Measurements from ENCODE around the gene CTNNA2.
"Not testable (repeated sequence)": the region's sequence is repeated elsewhere in the genome, so short reads cannot be mapped to it uniquely, and the experiment has no call there.

CTNNA2 gene

DNA sequence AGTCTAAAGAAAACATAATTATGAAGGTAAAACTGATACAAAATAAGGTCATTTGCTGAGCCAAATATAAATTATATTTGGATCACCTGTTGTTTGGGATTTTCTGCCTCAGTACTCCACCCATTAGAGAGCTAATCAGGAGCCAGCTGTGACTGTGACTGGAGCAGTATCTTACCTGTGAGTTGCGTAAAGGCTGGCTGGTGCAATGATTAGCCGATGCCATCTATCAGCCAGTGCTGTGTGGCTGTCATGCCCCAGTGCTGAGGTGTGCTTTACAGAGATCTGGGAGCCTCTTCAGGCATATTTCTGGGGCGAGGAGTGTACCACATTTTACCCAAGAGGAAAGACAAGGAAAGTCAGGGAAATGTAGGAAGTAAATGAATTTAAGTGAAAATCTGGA lies 599.9 kb downstream of the CTNNA2 start:
- DNase-seq = no peak

DNA sequence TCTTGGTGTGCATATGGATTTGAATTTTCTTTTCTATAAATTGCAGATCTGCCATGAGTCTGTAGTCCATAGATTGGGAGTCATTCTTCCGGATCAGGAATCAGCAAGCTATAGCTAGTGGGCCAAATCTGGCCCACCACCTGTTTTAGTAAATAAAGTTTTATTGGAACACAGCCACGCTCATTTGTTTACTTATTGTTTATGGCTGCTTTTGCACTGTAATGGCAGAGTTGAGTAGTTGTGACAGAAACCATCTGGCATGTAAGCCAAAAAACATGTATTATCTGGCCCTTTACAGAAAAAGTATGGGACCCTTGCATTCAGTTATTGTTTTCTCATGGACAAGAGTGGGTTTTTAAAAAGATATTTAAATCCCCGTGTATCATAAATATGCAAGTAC lies 600.5 kb downstream of the CTNNA2 start:
- no peak for DNase-seq

DNA sequence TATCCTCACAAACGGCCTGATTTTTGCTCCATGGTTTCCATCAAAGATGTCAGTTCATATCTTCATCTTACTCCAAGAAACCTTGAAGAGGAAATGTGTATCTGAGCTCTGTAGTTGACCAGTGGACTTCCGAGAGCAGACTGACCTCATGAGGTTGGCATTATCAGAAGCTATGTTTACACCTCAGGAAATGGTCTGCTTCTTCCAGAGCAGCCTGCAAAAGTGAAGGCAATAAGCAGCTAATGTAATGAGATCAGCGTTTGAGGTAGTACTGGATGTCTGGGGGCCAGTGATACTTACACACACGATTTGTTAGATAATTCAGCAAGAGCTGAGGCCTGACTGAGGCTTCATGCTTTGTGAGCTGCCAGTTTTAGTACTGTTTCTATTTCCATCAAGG lies 602.0 kb downstream of the CTNNA2 start:
- DNase-seq = no peak

DNA sequence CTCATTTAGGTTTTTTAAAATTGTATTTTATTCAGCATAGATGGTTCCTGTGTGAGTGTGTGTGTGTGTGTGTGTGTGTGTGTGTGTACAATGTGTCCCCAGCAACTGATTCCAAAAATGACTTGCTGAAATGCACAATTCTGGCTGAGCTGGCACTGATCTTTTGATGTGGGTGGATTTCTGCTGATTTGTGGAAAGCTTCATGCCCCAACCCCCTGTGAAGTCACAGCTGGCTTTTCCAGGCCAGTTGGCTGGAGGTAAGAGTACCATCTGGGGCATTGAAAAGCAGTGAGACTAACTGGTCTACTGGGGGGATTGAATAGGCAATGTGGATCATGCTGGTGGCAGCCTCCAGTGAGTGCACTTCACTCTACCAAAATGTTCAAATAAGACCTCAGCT lies 604.5 kb downstream of the CTNNA2 start:
- no peak for DNase-seq

DNA sequence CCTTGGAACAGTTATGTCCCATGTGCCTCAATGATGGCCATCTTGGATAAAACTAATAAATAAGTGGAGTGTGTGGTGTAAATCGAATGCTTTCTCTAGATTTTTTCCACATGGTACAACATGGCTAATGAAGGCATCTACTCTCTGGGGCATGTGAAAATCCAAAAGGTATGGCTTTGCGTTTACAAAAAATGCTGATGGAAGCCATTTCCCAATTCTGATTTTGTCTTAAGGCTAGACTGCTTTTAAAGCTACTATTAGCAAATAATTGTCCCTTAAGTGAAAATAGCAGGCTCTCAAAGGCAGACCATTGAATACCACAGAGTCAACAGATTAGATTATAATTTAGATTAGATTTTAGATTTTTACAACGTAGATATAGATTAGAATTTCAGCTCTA lies 608.0 kb downstream of the CTNNA2 start:
- DNase-seq = no peak

DNA sequence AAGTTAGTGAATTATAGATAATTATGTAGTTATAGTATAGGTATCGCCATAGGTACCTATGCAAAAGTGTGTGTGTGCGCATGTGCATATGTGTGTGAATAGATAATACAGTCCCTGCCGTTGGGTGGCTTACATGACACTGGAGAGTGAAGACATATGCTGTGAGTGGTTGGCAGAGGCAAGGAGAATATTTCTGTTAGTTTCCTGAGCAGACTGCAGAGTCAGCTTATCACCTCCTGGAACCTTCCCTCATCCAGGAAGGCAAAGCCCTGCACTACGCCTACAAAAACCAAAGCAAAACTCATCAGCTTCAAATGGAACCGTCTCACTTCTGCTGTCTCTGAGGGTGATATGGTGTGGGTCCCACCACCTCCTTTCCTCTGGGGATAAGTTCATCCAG lies 609.8 kb downstream of the CTNNA2 start:
- no peak for DNase-seq

DNA sequence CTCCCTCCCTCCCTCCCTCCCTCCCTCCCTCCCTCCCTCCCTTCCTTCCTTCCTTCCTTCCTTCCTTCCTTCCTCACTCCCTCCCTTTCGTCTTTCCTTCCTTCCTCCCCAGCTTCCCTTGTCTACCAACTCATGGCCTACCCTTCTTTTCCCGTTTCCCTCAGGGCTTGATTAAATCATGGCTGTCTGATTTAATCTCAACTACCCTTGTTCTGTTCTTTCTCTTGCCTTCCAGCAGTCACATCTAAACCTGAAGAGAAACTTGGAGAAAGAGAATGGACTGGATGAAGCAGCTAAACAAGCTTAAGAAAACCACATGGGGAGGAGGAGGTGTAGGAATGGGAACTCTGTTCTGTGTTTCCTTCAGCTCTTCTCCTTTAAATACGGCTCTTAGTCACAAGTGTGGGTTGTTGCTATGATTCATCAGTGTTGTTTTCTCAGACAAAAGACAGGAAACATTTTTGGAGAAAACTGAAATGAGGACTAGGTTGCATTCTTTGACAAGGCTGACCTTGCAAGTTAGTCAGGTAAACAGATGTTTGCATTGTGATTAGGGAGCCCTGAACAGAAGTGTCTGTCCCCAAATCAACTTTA lies 613.8 kb downstream of the CTNNA2 start:
- DNase-seq = no peak

DNA sequence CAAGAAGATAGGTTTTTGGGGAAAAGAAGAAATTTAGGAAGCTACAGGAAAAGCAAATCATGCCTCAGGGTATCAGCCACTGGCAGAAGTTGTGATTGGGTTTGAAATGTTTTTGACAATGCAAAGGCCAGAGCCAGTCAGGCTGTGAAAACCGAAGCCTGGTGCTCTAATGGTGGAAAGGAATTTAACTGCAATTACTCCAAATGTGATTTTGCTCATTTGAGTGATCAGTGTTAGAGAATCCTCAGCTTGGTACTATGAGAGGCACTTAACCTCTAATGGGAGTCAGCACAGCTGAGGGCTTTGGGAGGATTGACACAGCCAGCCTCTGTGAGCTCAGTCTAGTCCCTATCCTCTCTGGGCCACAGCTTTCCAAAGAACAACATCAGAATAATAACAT lies 615.2 kb downstream of the CTNNA2 start:
- DNase-seq = no peak

DNA sequence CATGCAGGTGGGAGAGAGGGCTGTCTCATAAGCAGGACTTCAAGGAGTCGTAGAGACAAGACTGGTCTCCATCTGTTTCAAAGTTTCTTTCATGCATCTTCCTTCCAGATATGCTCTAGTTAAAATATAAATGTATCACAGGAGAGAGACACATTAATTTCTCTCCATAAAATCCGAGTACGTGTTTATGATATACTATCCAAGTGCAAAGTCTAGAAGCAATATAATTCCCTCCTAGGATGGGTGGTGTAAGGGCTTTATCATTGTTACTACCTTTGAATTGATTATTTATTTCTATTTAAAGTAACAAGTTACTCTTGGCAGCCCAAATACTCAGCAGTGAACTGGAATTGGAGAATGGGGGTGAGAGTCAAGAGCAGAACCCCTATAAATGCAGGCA lies 619.4 kb downstream of the CTNNA2 start:
- DNase-seq = no peak

DNA sequence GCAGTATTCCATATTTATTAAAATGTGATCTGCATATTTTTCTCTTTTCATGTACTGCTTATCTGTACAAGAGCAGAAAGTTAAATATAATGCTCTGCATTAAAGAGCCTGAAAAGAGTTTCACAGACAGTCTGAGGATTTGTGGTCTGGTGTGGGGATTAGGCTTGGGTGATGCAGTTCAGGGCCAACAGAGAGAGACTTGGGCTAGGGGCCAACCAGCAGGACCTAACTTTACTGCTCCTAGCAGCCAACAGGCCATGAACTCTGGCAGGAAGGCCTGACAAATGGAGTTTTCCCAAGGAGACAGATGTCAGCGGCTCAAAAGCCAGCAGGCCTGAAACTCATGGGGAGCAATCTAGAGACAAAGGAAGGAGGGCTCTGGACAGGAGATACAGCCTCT lies 622.1 kb downstream of the CTNNA2 start:
- DNase-seq = no peak

DNA sequence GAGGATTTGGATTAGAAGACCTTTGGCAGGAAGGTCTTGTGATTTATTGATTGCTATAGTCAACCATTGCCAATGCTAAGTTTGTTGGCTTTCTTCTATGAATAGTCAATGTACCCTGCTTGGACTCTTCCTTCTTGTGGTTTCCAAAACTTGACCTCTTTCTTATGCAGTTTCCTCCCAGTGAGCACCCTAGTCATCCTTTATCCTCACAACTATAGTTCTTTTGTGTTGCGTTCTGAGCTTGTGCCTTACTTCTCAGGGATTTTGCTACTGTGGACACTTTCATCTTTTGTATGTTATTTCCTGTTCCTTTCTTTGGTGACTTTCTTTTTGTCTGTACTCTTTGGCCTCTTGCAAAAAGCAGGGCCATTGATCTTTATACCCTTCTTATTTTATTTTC lies 623.5 kb downstream of the CTNNA2 start:
- no peak for DNase-seq

DNA sequence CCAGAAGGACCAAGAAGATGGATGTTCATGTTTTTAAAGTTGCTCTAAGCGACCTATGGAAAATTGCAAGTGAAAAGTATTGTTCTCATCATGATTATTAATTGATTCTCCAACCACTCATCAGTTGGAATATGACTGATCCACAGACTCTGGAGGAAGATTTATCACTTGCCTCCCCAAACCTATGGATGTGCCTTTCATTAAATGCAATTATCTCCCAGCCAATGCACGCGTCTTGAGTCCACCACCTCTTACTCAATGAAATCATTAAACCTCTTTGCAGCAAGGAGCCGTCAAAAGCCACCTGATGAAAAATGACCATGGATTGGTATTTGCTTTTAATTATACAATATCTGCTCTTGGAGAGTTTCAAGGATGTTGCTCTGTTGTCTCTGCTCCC lies 626.1 kb downstream of the CTNNA2 start:
- no peak for DNase-seq

DNA sequence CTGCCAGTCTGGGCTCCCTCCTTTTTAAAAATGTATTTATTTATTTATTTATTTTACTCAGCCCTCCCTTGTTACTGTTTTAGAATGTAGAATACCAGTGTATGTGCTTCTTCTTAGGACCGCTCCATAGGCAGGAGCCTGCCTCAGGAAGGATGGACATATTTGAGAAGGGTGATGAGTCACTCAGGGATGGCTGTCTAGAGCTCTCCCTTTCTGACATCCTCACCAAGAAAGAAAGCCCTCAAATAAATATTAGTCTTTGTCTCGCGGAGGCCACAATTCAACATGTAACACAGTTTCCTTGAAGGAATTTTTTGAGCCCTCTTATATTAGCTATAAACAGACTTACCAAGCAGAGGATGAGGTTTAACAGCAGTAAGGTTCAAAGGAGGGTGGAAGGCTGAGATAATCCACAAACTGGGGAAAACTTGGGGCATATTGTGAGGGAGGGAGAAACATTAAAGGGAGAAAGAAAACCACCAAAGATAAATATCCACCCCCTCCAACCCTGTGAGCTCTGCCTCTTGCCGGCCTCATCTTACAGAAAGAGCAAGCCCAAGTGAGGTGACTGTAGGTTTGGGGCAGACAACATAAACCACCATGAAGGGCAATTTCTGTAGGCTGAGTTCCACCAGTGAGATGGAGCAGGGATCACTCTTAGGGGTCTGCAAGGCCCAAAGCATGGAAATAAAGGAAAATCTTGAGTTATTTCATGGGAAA lies 628.3 kb downstream of the CTNNA2 start:
- DNase-seq = no peak

DNA sequence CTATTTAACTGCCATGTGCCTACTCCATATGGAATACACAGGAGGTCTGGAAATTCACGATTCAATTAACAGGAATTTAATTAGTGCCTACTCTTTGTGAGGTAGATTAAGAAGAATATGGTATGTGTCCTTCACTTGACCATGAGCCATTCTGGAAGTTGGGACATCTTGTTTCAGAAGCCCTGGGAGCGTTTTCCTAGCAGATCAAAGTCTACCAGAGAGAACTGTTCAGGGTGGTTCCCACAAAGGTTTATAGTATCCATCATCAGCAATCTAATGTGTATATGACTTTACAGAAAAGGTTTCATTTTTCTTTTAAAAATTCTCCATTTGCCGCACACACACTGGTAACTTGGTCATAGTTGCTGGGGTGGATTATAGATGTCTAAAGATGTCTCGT lies 632.6 kb downstream of the CTNNA2 start:
- no peak for DNase-seq

DNA sequence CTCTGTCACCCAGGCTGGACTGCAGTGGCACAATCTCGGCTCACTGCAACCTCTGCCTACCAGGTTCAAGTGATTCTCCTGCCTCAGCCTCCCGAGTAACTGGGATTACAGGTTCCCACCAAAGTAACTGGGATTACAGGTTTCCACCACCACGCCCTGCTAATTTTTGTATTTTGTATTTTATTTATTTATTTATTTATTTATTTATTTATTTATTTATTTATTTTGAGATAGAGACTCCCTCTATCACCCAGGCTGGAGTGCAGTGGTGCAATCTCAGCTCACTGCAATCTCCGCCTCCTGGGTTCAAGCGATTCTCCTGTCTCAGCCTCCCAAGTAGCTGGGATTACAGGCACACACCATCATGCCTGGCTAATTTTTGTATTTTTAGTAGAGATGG lies 633.9 kb downstream of the CTNNA2 start:
- not testable (repeated sequence) for DNase-seq

DNA sequence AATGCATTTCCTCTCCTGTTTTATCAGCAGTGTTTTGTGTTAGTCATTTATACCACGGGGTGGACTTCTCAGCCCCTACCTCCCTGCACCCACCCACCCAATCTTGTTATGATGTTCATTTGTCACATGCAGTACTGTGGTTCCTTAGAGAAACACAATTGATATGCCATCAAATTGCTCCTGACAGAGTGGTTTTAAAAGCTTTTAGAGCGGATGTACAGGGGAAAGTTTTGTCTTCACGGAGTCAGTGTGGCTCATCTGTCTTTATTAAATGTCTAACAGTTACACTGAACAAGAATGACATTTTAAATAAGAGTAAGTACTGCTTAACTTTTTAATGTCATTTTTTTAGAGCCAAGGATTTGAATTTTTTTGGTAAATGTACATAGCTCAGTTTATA lies 634.8 kb downstream of the CTNNA2 start:
- DNase-seq = no peak

DNA sequence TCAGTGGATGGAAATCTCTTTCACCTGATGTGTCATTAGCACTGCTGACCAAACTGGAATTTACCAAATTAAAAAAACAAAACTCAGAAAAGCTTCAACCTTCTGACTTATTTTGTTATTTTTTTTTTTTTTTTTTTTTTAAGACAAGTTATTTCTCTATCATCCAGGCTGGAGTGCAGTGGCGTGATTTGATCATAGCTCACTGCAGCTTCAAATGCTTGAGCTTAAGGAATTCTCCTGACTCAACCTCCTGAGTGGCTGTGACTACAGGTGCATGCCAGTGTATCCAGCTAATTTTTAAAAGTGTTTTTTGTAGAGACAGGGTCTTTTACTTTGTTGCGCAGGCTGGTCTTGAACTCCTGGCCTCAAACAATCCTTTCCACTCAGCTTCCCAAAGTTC lies 636.1 kb downstream of the CTNNA2 start:
- DNase-seq = no peak

DNA sequence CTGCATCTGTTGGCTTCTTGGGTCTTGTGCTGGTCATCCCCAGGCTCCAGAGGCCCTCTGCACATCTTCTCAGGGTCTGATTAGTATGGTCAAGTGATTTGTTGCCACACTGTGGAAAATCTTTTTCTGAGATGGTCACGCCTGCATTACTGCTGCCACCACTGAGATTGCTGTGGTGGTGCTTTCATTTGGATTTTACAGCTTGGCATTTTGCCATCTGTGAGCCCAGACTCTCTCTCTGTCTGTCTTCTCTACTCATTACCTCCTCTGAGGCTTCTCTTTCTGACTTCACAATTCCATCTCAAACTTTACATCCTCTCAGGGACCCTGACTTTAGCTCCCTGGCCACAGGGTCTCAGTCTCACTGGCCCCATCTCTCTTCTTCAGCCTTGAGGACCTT lies 637.1 kb downstream of the CTNNA2 start:
- no peak for DNase-seq

DNA sequence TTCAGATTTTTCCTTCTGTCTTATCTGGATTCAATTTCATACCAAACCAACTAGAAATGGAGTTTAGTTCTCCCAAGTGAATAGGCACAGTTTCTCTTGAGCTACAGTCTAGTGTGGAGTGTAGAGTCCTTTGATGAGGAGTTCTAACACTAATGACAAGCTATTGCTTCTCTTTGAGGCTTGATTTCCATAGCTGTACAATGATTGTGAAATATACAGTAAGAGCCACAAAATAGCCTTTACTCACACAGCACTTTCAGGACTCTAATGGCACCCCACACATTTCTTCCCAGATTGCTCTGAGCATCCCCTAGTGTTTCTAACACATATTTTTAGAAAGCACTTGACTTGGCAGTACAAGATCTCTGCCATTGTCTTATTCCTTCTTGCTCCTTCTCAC lies 638.4 kb downstream of the CTNNA2 start:
- no peak for DNase-seq

DNA sequence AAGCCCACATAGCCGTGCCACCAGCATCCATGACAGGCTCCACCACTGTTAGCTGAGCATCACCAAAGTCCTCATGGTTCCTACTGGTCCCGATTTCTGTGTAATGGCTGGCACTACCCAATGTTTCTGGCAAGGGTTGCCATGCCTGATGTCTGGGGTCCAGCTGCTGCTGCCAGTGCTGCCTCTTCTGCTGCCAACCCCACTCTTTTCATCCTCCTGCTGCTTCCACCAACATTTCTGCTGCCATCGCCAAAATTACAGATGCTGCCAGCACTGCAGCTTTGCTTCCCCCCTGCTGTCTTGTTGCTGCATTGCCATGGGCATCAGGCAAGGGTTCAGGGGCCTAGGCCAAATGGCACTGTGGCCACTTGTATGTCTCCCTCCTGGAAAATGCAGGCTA lies 638.8 kb downstream of the CTNNA2 start:
- no peak for DNase-seq

DNA sequence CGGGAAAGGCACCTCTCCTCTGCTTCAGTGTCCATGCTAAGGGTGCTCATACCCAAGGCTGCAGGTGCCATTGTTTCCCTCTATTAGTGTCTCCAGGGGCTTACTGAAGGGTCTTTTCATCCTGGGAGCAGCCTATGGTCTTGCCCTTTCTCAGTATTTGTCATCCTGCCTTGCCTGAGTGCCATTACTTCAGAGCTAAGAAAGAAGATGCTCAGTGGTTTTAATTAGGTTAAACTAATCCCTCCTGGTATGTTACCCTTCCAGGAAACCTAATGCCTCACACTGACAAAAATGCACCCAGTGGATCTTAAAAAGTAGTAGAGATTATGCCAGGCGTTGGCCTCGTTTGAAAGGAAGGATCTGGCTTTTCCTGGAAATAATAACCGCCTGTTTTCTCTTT lies 640.3 kb downstream of the CTNNA2 start:
- no peak for DNase-seq

DNA sequence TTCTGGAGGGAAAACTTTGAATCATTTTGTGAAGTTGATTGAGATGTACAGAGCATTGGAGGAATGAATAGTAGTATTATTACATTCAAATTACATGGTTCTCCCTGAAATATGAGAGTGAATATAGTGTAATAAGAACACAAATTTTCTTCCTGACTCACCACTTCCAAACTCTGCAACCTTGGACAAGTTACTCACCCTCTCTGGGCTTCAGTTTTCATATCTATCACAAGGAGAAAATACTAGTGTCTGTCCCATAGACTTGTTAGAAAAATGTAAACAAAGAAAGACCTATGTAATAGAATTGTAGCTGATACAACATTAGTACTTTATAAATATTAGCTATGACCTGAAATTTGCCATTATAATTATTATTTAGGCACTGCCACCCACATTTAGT lies 640.9 kb downstream of the CTNNA2 start:
- no peak for DNase-seq

DNA sequence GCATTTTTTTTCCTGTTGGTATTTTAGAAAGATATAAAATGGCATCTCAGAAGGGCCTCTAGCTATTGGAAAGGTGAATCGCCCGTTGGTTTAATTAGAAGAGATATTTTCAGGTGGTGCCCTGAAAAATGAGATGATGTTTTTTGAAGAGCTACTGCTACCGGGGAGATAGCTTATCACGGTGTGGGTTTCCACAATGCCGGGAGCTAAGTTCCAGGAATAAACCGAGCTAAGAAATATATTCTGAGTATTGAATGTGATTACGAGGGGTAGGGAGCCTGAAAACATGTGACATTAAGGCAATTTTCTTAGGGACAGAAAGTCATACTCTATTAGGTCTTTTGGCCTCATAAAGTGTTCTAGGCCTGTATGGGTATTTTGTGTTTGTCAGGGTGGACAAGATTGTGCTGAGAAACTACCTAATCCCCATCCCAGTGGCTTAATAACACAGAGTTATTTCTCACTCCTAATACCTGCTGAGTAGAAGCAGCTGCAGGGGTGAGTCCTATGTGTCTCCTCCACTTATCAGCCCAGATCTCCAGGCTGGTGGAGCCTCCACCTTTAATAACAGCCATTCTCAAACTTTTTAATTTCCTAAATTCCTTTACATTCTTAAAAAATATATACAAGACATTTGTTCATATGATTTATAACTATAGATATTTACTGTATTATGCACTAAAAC lies 641.5 kb downstream of the CTNNA2 start:
- no peak for DNase-seq

DNA sequence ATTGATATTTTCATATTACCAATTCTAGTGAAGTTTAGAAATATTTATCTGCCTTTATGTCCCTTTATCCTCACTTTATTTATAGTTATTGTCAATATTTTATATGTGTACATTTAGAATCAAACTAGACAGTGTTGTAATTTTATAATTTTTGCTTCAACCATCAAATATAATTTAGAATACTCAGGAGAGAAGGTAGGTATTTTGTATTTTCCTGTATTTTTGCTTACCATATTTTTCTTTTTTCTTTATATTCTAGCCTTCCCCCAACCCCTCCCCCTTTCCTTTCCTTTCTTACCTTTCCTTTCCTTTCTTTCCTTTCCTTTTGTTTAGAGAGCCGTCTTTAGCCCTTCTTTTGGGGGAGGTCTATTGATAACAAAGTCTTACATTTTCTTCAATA lies 651.5 kb downstream of the CTNNA2 start:
- DNase-seq = no peak

Data from midbrain (tissue), 1 donor.